OCI-LY1 (cell line): ENCODE data around the gene CRYGD.
"Not testable (repeated sequence)": the region's sequence is repeated elsewhere in the genome, so short reads cannot be mapped to it uniquely, and the experiment has no call there.

Experiments
- H2AFZ ChIP-seq: fragments of 200-600 bp; sonication (generic), shearing (Covaris generic); 2 replicates; pipeline ENCODE4 v1.6.0; 2014; ENCODE audit warnings: antibody characterized with exemption, mild to moderate bottlenecking, low read length
- H3F3A ChIP-seq: fragments of 200-600 bp; sonication (generic), shearing (Covaris generic); 2 replicates; pipeline ENCODE4 v1.6.0; 2014; ENCODE audit warnings: mild to moderate bottlenecking, antibody characterized with exemption, low read length, moderate library complexity; ENCODE audit not compliant: insufficient read depth
- H3K27ac ChIP-seq: fragments of 200-600 bp; sonication (generic); 2 replicates; pipeline ENCODE4 v1.5.1; 2014; ENCODE audit warnings: low read length, mixed run types, mild to moderate bottlenecking, low read depth; ENCODE audit not compliant: poor library complexity, severe bottlenecking
- H3K27me3 ChIP-seq: fragments of 200-600 bp; sonication (generic); 2 replicates; pipeline ENCODE4 v1.6.0; 2014; ENCODE audit warnings: antibody characterized with exemption, mild to moderate bottlenecking, low read length, moderate library complexity; ENCODE audit not compliant: insufficient read depth
- H3K36me3 ChIP-seq: fragments of 200-600 bp; sonication (generic); 2 replicates; pipeline ENCODE4 v1.6.1; 2014; ENCODE audit warnings: mild to moderate bottlenecking, antibody characterized with exemption, low read length, moderate library complexity, mixed read lengths; ENCODE audit not compliant: insufficient read depth
- H3K4me1 ChIP-seq: fragments of 200-600 bp; sonication (generic); 2 replicates; pipeline ENCODE4 v1.5.1; 2014; ENCODE audit warnings: mild to moderate bottlenecking, low read length, moderate library complexity; ENCODE audit not compliant: insufficient read depth, severe bottlenecking
- H3K4me2 ChIP-seq: fragments of 200-600 bp; sonication (generic), shearing (Covaris generic); 2 replicates; pipeline ENCODE4 v1.6.1; 2014; ENCODE audit warnings: low read length
- H3K4me3 ChIP-seq: fragments of 200-600 bp; sonication (generic); 2 replicates; pipeline ENCODE4 v1.5.1; 2014; ENCODE audit warnings: low read length, low read depth, mild to moderate bottlenecking, mixed read lengths; ENCODE audit not compliant: poor library complexity, severe bottlenecking
- H3K79me2 ChIP-seq: fragments of 200-600 bp; shearing (Covaris generic); 2 replicates; pipeline ENCODE4 v1.6.1; 2016; ENCODE audit warnings: mixed run types, low read length, mixed read lengths; ENCODE audit not compliant: insufficient read depth
- H3K9ac ChIP-seq: fragments of 200-600 bp; sonication (generic), shearing (Covaris generic); 2 replicates; pipeline ENCODE4 v1.6.1; 2014; ENCODE audit warnings: mild to moderate bottlenecking, low read length, mixed read lengths
- H3K9me2 ChIP-seq: fragments of 200-600 bp; sonication (generic), shearing (Covaris generic); 2 replicates; pipeline ENCODE4 v1.6.1; 2014; ENCODE audit warnings: low read depth, mild to moderate bottlenecking, low read length, mixed read lengths
- H3K9me3 ChIP-seq: fragments of 200-600 bp; shearing (Covaris generic); 2 replicates; pipeline ENCODE4 v1.6.1; 2014; ENCODE audit warnings: low read length, mixed read lengths
- H4K20me1 ChIP-seq: fragments of 200-600 bp; sonication (generic), shearing (Covaris generic); 2 replicates; pipeline ENCODE4 v1.6.0; 2016; ENCODE audit warnings: mild to moderate bottlenecking, low read length; ENCODE audit not compliant: insufficient read depth
- EZH2 ChIP-seq: fragments of 200-600 bp; sonication (generic), shearing (Covaris generic); IDR thresholded peaks from 2 replicates; pipeline ENCODE4 v1.8.0; 2017; ENCODE audit warnings: borderline replicate concordance, mixed run types, mild to moderate bottlenecking, antibody characterized with exemption, low read length, moderate library complexity, mixed read lengths
- TF ChIP-seq, protein P1 (sequence below): fragments of 200-600 bp; sonication (generic), shearing (Covaris generic); IDR thresholded peaks from 2 replicates; pipeline ENCODE4 v1.5.1; 2017; ENCODE audit warnings: mild to moderate bottlenecking, antibody characterized with exemption, low read length, moderate library complexity, mixed read lengths

The CRYGD gene

DNA sequence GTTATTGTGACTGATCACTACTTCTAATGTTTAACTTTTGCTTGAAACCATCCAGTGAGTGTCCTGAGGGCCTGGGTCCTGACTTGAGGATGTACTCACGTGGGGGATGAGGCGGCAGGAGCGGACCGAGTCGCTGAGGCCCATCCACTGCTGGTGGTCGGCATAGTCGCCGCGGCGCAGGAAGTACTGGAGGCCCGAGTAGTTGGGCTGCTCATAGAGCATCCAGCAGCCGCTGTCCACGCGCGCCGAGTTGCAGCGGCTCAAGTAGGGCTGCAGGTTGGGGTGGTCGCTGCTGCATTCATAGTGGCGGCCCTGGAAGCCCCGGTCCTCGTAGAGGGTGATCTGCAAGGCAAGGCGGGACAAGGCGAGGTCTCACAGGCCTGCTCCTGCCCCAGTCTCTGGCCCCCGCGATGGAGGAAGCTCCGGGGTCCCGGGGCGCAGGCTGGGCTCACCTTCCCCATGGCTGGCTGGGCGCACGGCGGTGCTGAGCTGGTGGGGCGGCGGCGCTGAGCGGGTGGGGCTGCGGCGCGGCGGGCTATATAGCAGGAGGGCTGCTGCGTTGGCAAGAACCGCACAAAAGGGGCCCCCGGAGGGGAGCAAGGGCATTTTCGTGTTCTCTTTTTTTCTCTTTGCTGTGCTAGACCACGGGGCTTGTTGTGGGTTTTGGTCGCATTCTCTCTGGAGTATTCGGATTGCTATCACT, at the start of gene CRYGD:
CRYGD (minus strand) TSS at position 512 of the 703 bp plus-strand sequence; CDS start at position 461, 51 bp downstream.
- H3K27ac ChIP-seq, H3K9me2 ChIP-seq, H3K4me3 ChIP-seq, H3K36me3 ChIP-seq, H3K27me3 ChIP-seq, H3K9me3 ChIP-seq, H3F3A ChIP-seq, H4K20me1 ChIP-seq, H3K9ac ChIP-seq, H2AFZ ChIP-seq, H3K79me2 ChIP-seq, H3K4me1 ChIP-seq, H3K4me2 ChIP-seq: not testable (repeated sequence)

- H3K9ac ChIP-seq = no peak overlapping the region
- H3F3A ChIP-seq = no peaks in the 10 kb centered on the region
- H3K4me1 ChIP-seq = no peaks in the 10 kb centered on the region
- no peak for TF ChIP-seq EZH2
- TF ChIP-seq, protein P1, sequence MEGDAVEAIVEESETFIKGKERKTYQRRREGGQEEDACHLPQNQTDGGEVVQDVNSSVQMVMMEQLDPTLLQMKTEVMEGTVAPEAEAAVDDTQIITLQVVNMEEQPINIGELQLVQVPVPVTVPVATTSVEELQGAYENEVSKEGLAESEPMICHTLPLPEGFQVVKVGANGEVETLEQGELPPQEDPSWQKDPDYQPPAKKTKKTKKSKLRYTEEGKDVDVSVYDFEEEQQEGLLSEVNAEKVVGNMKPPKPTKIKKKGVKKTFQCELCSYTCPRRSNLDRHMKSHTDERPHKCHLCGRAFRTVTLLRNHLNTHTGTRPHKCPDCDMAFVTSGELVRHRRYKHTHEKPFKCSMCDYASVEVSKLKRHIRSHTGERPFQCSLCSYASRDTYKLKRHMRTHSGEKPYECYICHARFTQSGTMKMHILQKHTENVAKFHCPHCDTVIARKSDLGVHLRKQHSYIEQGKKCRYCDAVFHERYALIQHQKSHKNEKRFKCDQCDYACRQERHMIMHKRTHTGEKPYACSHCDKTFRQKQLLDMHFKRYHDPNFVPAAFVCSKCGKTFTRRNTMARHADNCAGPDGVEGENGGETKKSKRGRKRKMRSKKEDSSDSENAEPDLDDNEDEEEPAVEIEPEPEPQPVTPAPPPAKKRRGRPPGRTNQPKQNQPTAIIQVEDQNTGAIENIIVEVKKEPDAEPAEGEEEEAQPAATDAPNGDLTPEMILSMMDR = no peak
- H3K9me3 ChIP-seq = no peaks in the 10 kb centered on the region
- H3K27ac ChIP-seq = no peak overlapping the region
- no peaks in the 10 kb centered on the region for H3K36me3 ChIP-seq
- no peak overlapping the region for H3K4me3 ChIP-seq
- H3K4me2 ChIP-seq = no peak overlapping the region
- H2AFZ ChIP-seq = no peak overlapping the region
- no peaks in the 10 kb centered on the region for H3K27me3 ChIP-seq
- H4K20me1 ChIP-seq = no peaks in the 10 kb centered on the region
- H3K9me2 ChIP-seq = no peaks in the 10 kb centered on the region
- no peaks in the 10 kb centered on the region for H3K79me2 ChIP-seq
Measured at GRCh38 chr2:208172125-208172524, 47.8 kb upstream of the CRYGD start.

DNA sequence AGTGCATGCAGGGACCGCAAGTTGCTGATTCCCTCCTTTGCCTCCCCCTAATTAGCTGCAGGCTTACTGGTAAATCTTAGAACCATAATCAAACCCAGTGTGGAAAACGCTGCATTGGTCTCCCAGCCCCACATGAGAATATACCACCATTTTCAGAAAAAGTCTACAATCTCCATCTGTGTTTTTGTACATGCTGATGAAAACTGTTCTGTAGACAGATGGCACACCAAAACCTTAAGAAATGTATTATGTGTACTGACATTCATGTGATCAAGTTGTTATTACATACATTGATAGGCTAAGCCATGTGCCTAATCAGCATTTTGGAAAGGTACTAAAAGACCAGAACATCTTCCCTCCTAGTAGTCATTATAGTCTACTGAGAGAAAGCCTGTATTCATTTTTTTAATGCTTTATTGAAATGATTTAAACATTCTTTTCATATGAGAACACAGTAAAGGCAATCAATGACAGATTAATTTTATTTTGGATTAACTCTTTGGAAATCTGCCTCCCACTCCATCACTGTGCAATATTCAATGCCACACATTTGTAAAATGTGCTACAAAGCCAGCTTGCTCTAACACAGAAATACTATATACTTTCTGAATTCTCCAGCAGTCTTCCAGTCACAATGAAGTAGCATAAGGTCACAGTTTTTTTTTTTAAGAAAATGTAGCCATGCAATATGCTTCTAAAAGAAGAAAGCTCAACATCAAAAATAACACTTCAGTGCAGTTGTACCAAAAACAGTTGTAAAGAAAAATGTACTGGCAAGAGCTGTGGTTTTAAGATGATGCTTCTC, 40.8 kb upstream of the CRYGD start:
- H3K4me1 ChIP-seq = no peaks in the 10 kb centered on the region
- TF ChIP-seq EZH2 = no peak
- TF ChIP-seq, protein P1 = no peak
- H3K27ac ChIP-seq = no peak overlapping the region
- no peaks in the 10 kb centered on the region for H3K27me3 ChIP-seq
- no peaks in the 10 kb centered on the region for H3K79me2 ChIP-seq
- H3K4me3 ChIP-seq = no peak overlapping the region
- no peaks in the 10 kb centered on the region for H4K20me1 ChIP-seq
- H3K36me3 ChIP-seq = no peaks in the 10 kb centered on the region
- H3K9ac ChIP-seq = no peak overlapping the region
- H3F3A ChIP-seq = no peaks in the 10 kb centered on the region
- H3K9me3 ChIP-seq = no peaks in the 10 kb centered on the region
- no peaks in the 10 kb centered on the region for H3K9me2 ChIP-seq
- H2AFZ ChIP-seq = no peak overlapping the region
- H3K4me2 ChIP-seq = no peak overlapping the region
